HFFc6 (cell line): ENCODE measurements around the gene GOLGA3. TPM values are rescaled to one million over a fixed set of nuclear protein-coding genes. Genes with fewer than 3 reads are reported as not detected.

ENCODE experiments used
- DNase-seq: peaks from one replicate; pipeline ENCODE4 v3.0.0-alpha.2; 2018
- H3K27ac Mint-ChIP-seq: 2 replicates; pipeline ENCODE4 v1.8.0; 2020; ENCODE audit warnings: mild to moderate bottlenecking, mixed read lengths
- H3K27me3 Mint-ChIP-seq: 2 replicates; pipeline ENCODE4 v1.8.0; 2021; ENCODE audit warnings: mild to moderate bottlenecking, moderate library complexity, mixed read lengths; ENCODE audit not compliant: insufficient read depth
- H3K36me3 Mint-ChIP-seq: 2 replicates; pipeline ENCODE4 v1.8.0; 2021; ENCODE audit warnings: low read depth, mixed read lengths
- H3K4me1 Mint-ChIP-seq: 2 replicates; pipeline ENCODE4 v1.8.0; 2020; ENCODE audit warnings: low read depth, mixed read lengths
- H3K4me3 Mint-ChIP-seq: 2 replicates; pipeline ENCODE4 v1.8.0; 2020; ENCODE audit warnings: mild to moderate bottlenecking, moderate library complexity, mixed read lengths
- H3K9me3 Mint-ChIP-seq: 2 replicates; pipeline ENCODE4 v1.8.0; 2020; ENCODE audit warnings: mild to moderate bottlenecking, mixed read lengths
- CTCF ChIP-seq: fragments of 200-600 bp; sonication (generic); IDR thresholded peaks from 2 replicates; pipeline ENCODE4 v1.5.0; 2021; ENCODE audit warnings: antibody characterized with exemption, mild to moderate bottlenecking
- total RNA-seq, 6 experiments: library from RNA; stranded (reverse); fragmentation: NEBNext Ultra II Directional; extraction: Animal tissue kit (Norgen Biotek cat#: 25700); gene quantifications; 2 replicates in 1 of 6; 3 replicates in 5 of 6; pipeline ENCODE4 v1.2.3, GENCODE V29; 2021

The GOLGA3 gene
- total RNA-seq, 6 experiments from 2014 or later = 108 to 121 (median 115) TPM

- Mint-ChIP-seq H3K4me3 (no peak overlapping the region; the same call in 1 of the 2 replicates), H3K27ac (no peak overlapping the region), H3K27me3 (peaks cover 11% of the 10 kb centered on the region), H3K36me3 (peaks cover 49% of the 10 kb centered on the region), H3K4me1 (peaks cover 45% of the 10 kb centered on the region), H3K9me3 (no peaks in the 10 kb centered on the region)
- DNase-seq = no peak
- TF ChIP-seq CTCF = no peak
Observed at GRCh38 chr12:132825861-132826260, 2.8 kb downstream of the GOLGA3 start.

GRCh38 chr12:132825089-132825488, 3.6 kb downstream of the GOLGA3 start:
- H3K4me1 Mint-ChIP-seq = peaks cover 45% of the 10 kb centered on the region

GRCh38 chr12:132824053-132824452, 4.6 kb downstream of the GOLGA3 start:
- Mint-ChIP-seq H3K4me1 (peaks cover 39% of the 10 kb centered on the region), H3K27ac (no peak overlapping the region), H3K36me3 (peaks cover 50% of the 10 kb centered on the region), H3K27me3 (peaks cover 11% of the 10 kb centered on the region), H3K4me3 (no peak overlapping the region), H3K9me3 (no peaks in the 10 kb centered on the region)
- no peak for TF ChIP-seq CTCF
- no peak for DNase-seq

More at GRCh38 chr12:132825089-132825488, 3.6 kb downstream of the GOLGA3 start:
- peaks cover 11% of the 10 kb centered on the region for H3K27me3 Mint-ChIP-seq
- no peak for DNase-seq
- peak overlapping the region; percentile 21; the same call in 1 of the 2 replicates for H3K27ac Mint-ChIP-seq
- H3K4me3 Mint-ChIP-seq = no peak overlapping the region
- no peak for TF ChIP-seq CTCF
- H3K36me3 Mint-ChIP-seq = peaks cover 53% of the 10 kb centered on the region
- no peaks in the 10 kb centered on the region for H3K9me3 Mint-ChIP-seq

GRCh38 chr12:132818562-132818961, 10.1 kb downstream of the GOLGA3 start:
- Mint-ChIP-seq H3K4me1 (no peaks in the 10 kb centered on the region), H3K36me3 (peaks cover 28% of the 10 kb centered on the region), H3K9me3 (no peaks in the 10 kb centered on the region), H3K27me3 (no peaks in the 10 kb centered on the region; the same call in none of the 2 replicates), H3K27ac (no peak overlapping the region), H3K4me3 (no peak overlapping the region)
- TF ChIP-seq CTCF = no peak
- DNase-seq = no peak

- H3K9me3 Mint-ChIP-seq = no peaks in the 10 kb centered on the region
- no peak overlapping the region for H3K4me3 Mint-ChIP-seq
- H3K27ac Mint-ChIP-seq = no peak overlapping the region
- peaks cover 15% of the 10 kb centered on the region for H3K4me1 Mint-ChIP-seq
- no peak for TF ChIP-seq CTCF
- peaks cover 3% of the 10 kb centered on the region for H3K27me3 Mint-ChIP-seq
- H3K36me3 Mint-ChIP-seq = peaks cover 38% of the 10 kb centered on the region
- no peak for DNase-seq
Observed at GRCh38 chr12:132814232-132814631, 14.4 kb downstream of the GOLGA3 start.

GRCh38 chr12:132813443-132813842, 15.2 kb downstream of the GOLGA3 start:
- no peak for DNase-seq
- H3K36me3 Mint-ChIP-seq = peaks cover 41% of the 10 kb centered on the region
- no peak overlapping the region for H3K4me3 Mint-ChIP-seq
- H3K27ac Mint-ChIP-seq = peak overlapping the region; percentile 65
- no peak for TF ChIP-seq CTCF
- peaks cover 8% of the 10 kb centered on the region for H3K27me3 Mint-ChIP-seq
- no peaks in the 10 kb centered on the region for H3K9me3 Mint-ChIP-seq
- H3K4me1 Mint-ChIP-seq = peaks cover 15% of the 10 kb centered on the region
